Gastrocnemius medialis (tissue), 4 donors: ENCODE measurements around the gene MAP3K5.

Source experiments
- POLR2A ChIP-seq, 2 donors: fragments of 450-650 bp; IDR thresholded peaks; one replicate each; pipeline ENCODE4 v1.6.1; 2017; ENCODE audit warnings: antibody characterized with exemption in 2 of 2, mild to moderate bottlenecking in 2 of 2, moderate library complexity in 2 of 2
- TF ChIP-seq, protein P1 (sequence below), 5 experiments: fragments of 450-650 bp in 3 of 5; fragments of 200-600 bp in 2 of 5; sonication (generic) in 2 of 5; IDR thresholded peaks in 4 of 5; conservative IDR thresholded peaks in 1 of 5; 1 replicate in 4 of 5; 2 replicates in 1 of 5; pipeline ENCODE4 v1.5.1; 2016 to 2019; ENCODE audit warnings: antibody characterized with exemption in 5 of 5, mild to moderate bottlenecking in 3 of 5, moderate library complexity in 3 of 5

DNA sequence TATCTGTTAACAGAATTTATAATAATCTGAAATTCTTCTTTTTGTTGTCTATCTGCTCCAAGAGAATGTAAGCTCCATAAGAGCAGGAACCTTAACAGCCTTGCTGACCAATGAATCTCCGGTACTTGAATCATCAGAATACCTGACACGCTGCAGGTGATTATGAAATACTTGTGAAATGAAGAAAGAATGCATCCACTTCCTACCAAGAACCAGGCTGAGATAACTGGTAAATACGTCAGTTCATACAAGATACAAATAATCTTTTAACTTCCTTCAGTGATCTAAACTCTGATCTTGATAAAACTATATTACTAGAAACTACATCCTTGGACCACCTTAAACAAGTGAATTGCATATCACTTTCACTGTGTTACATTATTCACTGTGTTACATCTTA lies 116.2 kb downstream of the MAP3K5 start:
- TF ChIP-seq, protein P1, sequence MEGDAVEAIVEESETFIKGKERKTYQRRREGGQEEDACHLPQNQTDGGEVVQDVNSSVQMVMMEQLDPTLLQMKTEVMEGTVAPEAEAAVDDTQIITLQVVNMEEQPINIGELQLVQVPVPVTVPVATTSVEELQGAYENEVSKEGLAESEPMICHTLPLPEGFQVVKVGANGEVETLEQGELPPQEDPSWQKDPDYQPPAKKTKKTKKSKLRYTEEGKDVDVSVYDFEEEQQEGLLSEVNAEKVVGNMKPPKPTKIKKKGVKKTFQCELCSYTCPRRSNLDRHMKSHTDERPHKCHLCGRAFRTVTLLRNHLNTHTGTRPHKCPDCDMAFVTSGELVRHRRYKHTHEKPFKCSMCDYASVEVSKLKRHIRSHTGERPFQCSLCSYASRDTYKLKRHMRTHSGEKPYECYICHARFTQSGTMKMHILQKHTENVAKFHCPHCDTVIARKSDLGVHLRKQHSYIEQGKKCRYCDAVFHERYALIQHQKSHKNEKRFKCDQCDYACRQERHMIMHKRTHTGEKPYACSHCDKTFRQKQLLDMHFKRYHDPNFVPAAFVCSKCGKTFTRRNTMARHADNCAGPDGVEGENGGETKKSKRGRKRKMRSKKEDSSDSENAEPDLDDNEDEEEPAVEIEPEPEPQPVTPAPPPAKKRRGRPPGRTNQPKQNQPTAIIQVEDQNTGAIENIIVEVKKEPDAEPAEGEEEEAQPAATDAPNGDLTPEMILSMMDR (IDR thresholded peaks at IDR 0.05 in 4 of 5, conservative IDR thresholded peaks at IDR 0.05 in 1 of 5): no peak
- TF ChIP-seq POLR2A (IDR thresholded peaks at IDR 0.05): no peak
